Islet precursor cell (in vitro differentiated cells): Measurements from ENCODE around the gene NUP210.
"Not testable (repeated sequence)": the region's sequence is repeated elsewhere in the genome, so short reads cannot be mapped to it uniquely, and the experiment has no call there.

Experiments
- DNase-seq: peaks from one replicate; pipeline ENCODE4 v3.0.0-alpha.2; 2018

The NUP210 gene

DNA sequence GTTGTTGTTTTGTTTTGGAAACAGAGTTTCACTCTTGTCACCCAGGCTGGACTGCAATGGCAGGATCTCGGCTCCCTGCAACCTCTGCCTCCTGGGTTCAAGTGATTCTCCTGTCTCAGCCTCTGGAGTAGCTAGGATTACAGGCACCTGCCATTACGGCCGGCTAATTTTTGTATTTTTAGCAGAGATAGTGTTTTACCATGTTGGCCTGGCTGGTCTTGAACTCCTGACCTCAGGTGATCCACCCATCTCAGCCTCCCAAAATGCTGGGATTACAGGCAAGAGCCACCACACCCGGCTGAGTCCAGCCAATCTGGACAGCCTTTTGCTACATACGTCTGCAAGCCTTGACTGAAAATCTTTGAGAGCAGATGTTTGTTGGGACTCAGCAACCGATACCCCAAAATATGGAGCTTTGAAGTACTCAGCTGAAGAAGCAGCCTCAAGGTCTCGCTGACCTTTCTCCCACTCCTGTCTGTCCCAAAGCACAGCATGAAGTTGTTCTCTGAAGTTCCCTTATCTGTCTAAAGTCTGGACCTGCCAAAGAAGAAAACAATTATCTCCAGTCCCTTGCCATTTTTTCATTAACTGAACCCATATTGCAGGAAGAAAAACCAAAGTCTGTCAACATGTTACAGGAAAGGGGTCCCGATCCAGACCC, 9.6 kb upstream of the NUP210 start:
- DNase-seq, result no peak

DNA sequence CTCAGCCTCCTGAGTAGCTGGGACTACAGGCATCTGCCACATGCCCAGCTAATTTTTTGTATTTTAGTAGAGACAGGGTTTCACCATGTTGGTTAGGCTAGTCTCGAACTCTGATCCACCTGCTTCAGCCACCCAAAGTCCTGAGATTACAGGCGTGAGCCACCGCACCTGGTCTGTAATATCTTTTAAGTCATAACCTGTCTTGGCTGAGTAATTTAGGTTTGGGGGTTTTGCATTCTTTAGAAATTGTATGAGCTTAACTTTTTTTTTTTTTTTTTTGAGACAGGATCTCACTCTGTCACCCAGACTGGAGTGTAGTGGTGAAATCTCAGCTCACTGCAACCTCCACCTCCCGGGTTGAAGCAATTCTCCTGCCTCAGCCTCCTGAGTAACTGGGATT, 8.6 kb upstream of the NUP210 start:
- DNase-seq, result not testable (repeated sequence)

GRCh38 chr3:13427662-13428603, 7.8 kb upstream of the NUP210 start:
- no peak for DNase-seq

DNA sequence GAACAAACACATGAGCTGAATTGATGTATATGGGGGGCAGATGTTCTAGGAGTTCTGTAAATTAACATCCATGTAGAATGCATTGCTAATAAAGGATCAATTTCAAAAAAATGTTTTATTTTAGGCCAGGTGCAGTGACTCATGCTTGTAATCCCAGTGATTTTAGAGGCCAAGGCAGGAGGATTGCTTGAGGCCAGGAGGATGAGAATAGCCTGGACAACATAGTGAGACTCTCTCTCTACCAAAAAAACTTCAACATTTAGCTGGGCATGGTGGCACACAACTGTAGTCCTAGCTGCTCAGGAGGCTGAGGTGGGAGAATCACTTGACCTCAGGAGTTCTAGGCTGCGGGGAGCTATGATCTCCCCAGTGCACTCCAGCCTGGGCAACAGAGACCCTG, 6.5 kb upstream of the NUP210 start:
- no peak for DNase-seq

GRCh38 chr3:13425689-13426088, 5.6 kb upstream of the NUP210 start:
- DNase-seq, result no peak

- no peak for DNase-seq
Observed at GRCh38 chr3:13424865-13425617, 4.9 kb upstream of the NUP210 start.

DNA sequence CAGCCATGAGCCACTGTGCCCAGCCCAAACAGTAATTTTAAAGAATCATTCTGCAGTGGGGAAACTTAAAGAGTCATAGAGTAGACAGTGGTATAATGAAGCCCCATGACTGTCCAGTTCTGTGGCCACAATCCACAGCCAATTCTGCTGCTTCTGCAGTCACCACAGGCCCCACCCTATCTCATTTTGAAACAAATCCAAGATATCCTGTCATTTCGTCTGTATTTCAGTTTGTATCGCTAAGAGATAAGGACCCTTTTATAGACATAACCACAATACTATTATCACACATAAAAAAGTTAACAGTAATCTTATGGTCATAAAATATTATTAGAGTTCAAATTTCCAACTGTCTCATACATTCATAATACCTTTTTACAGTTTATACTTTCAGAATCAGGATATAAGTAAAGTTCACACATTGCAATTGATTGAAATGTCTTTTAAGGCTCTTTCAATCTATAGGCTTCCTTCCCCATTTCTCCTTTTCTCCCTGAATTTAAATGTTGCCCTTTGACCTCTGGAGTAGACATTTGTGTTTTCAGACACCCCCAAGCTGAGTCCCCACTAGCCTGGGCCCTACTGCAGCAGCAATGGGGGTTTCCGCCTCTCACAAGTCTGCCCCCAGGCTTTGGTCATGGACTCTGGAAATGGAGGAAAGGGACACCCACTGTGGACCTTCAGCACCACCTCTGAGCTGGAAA, 4.2 kb upstream of the NUP210 start:
- no peak for DNase-seq

DNA sequence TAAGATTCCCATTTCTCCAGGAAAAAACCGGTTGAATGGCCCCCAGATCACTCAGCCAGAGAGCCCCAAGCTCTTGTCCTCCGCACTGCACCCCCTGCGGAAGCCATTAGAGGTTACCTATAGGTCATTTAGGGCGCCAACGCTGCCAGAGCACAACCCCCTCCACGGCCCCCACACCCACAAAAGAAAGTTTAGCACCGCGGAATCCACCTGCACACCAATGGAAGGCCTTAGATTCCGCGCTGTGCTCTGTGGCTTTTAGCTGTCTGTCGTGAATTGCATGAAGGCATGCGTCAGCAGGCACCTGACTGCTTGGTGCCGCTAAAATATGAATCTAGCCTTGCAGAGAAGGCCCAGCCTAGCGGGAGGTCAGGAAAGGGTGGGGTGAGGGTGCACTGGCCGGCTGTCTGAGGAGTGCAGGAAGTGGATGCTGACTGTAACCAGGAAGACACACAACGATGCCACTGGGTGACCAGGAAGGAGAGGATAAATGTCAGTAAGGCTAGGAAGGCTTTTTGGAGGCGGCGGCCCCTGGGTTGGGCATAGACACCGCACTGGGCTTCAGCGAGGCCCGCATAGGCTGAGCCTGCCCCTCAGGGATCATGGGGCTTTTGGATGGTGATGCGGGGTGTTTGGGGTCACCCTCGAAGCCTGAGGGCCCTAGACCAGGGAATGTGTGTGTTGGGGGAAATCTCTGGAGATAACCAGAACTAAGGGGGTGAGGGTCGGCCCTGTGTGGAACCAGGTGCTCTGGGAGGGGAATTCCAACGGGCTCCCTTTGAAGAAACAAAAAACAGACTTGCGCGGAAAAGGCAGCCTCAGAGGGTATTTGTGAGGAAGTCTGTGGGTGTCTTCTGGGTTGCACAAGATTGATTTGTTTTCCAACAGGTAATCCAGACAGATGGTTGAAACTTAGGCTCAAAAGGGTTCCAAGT, 976 bp upstream of the NUP210 start:
- DNase-seq, result no peak

GRCh38 chr3:13419505-13420044, 547 bp downstream of the NUP210 start:
- DNase-seq, result peak; percentile 70

- no peak for DNase-seq
Observed at GRCh38 chr3:13417166-13417947, 2.8 kb downstream of the NUP210 start.

GRCh38 chr3:13415997-13416793, 3.9 kb downstream of the NUP210 start:
- DNase-seq, result no peak

DNA sequence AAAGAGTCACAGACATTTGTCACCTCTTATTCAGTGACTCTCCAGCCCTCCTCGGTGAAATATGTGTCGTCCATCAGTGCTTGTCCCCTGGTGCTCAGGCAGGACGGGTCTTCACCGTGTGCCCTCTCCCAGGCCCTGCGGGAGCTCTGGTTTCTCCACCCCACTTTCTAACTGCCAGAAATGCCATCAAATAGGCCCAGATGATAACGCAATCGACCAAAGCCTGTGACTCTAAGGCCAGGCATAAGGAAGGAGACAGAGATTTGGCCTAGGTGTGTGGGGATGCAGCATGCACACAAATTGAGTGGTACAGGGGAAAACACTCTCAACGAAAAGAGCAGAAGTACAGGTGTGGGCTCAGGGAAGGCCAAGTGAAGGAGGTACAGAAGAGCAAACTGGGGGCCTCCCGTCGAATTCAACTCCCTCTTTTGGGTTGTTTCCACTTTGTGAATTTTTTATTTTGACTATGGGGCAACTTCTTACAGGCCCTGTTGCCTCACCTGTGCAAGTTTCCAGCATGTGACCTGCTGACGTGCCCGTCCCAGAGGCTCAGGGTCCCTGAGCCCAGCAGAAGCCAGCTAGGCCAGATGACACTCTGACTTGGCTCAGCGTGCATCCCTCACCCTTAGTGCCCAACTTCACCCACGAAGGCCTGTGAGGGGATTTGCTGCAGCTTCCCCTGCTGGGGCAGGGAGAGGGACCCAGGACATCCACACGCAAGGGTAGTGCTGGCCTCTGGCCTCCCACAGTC, 4.7 kb downstream of the NUP210 start:
- DNase-seq, result no peak

DNA sequence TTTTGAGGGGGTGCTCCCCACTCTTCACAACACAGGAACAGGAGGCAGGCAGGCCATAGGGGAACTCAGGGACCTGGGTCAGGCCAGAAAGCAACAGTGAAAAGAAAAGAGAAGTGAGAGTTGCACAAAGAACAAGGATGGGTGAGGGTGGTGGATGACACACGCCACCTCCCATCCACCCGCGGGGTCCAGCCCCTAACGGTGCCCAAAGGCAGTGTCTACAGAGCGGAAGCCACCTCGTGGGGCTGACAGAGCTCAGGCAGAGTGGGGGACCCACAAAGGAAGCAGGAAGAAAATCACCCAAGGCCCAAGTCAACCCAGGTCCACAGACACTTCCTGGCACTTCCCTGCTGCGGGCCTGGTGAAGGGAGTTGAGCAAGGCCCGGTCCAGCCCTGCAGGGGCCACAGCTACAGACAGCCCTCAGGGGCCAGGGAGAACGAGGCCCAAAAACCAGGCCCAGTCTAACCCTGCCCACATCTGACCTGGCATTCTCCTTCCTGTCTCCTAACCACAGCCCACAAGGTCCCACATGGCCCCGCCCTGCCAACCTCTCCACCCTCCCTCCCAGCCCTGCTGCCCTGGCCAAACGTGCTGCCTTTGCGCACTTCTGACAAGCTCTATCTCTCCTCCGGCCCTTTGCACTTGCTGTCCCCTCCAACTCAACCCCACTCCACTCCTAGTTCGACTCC, 5.9 kb downstream of the NUP210 start:
- DNase-seq, result no peak

DNA sequence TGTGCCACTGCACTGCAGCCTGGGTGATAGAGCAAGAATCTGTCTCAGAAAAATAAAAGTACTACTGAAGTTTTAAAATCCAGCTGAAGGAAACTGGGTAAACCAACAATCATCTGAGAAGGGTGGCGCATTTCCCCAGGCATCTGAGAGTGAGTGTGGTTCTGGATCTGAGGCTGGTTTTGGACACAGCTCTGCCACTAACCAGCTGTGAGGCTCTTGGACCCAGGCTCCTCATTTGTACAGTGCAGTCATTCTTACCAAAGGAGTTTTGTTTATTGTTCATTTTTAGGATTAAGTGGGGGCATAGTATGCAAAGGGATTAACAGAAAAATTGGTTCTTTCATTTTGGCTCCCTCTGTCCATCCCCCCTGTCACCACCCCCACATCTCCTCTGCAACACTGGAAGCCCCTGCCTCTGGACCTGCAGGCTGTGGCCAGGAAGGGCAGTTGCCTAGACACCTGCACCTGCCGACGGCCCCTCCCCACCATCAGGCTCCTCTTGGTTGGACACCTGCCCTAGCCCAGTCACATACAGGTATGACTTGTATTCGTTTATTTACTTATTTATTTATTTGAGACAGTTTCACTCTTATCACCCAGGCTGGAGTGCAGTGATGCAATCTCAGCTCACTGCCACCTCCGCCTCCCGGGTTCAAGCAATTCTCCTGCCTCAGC, 8.8 kb downstream of the NUP210 start:
- DNase-seq, result no peak

DNA sequence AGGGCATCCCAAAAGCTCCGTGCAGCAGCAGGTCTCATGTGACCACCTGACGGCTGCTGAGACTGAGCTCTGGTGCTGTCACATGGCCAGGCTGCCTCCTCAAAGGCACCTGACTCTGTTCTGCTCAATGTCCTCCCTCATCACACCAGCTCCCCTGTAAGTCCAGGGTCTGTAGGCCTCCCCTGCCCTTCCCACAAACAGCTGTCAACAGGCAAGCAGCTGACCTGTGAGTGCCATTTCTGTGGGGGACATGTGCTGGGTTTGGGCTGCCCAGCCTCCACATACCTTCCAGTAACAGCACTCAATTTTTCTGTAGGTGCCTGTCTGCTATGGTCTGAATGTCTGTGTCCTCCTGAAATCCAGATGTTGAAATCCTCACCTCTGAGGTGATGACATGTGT, 11.2 kb downstream of the NUP210 start:
- no peak for DNase-seq

- no peak for DNase-seq
Observed at GRCh38 chr3:13407926-13408325, 12.2 kb downstream of the NUP210 start.

- DNase-seq, result no peak
Observed at GRCh38 chr3:13407475-13407874, 12.6 kb downstream of the NUP210 start.

- no peak for DNase-seq
Observed at GRCh38 chr3:13406190-13406589, 13.9 kb downstream of the NUP210 start.
